Embryonic facial prominence (tissue), 1 donor: ENCODE measurements around the gene NOTUM.
"Not testable (repeated sequence)": the region's sequence is repeated elsewhere in the genome, so short reads cannot be mapped to it uniquely, and the experiment has no call there.

ENCODE experiments used
- DNase-seq: peaks from one replicate; pipeline ENCODE4 v3.0.0-alpha.2; 2016; ENCODE audit errors: extremely low spot score

The NOTUM gene

GRCh38 chr17:81957691-81958432, 3.1 kb downstream of the NOTUM start:
- DNase-seq: no peak

- no peak for DNase-seq
Observed at GRCh38 chr17:81956607-81957589, 4.1 kb downstream of the NOTUM start.

- DNase-seq: no peak
Observed at GRCh38 chr17:81955756-81956544, 5.0 kb downstream of the NOTUM start.

- no peak for DNase-seq
Observed at GRCh38 chr17:81955058-81955681, 5.8 kb downstream of the NOTUM start.

- DNase-seq: no peak
Observed at GRCh38 chr17:81954131-81955057, 6.6 kb downstream of the NOTUM start.

- not testable (repeated sequence) for DNase-seq
Observed at GRCh38 chr17:81953443-81953842, 7.5 kb downstream of the NOTUM start.

- DNase-seq: no peak
Observed at GRCh38 chr17:81952792-81953228, 8.2 kb downstream of the NOTUM start.

- DNase-seq: no peak
Observed at GRCh38 chr17:81951785-81952684, 9.0 kb downstream of the NOTUM start.

GRCh38 chr17:81950501-81950900, 10.5 kb downstream of the NOTUM start:
- no peak for DNase-seq

- no peak for DNase-seq
Observed at GRCh38 chr17:81948635-81949378, 12.2 kb downstream of the NOTUM start.

- no peak for DNase-seq
Observed at GRCh38 chr17:81947189-81947588, 13.8 kb downstream of the NOTUM start, which contains the start of gene MYADML2. TSS of gene MYADML2 (minus strand) at chr17:81947233. CDS start at chr17:81941741, 5,492 bp downstream.

GRCh38 chr17:81944858-81945257, 16.1 kb downstream of the NOTUM start:
- DNase-seq: no peak

GRCh38 chr17:81942167-81942553, 18.8 kb downstream of the NOTUM start:
- DNase-seq: no peak

GRCh38 chr17:81941484-81942166, 19.4 kb downstream of the NOTUM start:
- DNase-seq: no peak

- DNase-seq: no peak
Observed at GRCh38 chr17:81940538-81941483, 20.2 kb downstream of the NOTUM start.

GRCh38 chr17:81939881-81940385, 21.1 kb downstream of the NOTUM start:
- no peak for DNase-seq
